GM18861 (cell line): ENCODE measurements around the gene CTSF.
"Not testable (repeated sequence)": the region's sequence is repeated elsewhere in the genome, so short reads cannot be mapped to it uniquely, and the experiment has no call there.

Experiments used
- ATAC-seq: cut with Tn5 transposase; IDR thresholded peaks from one replicate; pipeline ENCODE4 v1.9.1; 2021; ENCODE audit not compliant: unreplicated experiment

CTSF gene

DNA sequence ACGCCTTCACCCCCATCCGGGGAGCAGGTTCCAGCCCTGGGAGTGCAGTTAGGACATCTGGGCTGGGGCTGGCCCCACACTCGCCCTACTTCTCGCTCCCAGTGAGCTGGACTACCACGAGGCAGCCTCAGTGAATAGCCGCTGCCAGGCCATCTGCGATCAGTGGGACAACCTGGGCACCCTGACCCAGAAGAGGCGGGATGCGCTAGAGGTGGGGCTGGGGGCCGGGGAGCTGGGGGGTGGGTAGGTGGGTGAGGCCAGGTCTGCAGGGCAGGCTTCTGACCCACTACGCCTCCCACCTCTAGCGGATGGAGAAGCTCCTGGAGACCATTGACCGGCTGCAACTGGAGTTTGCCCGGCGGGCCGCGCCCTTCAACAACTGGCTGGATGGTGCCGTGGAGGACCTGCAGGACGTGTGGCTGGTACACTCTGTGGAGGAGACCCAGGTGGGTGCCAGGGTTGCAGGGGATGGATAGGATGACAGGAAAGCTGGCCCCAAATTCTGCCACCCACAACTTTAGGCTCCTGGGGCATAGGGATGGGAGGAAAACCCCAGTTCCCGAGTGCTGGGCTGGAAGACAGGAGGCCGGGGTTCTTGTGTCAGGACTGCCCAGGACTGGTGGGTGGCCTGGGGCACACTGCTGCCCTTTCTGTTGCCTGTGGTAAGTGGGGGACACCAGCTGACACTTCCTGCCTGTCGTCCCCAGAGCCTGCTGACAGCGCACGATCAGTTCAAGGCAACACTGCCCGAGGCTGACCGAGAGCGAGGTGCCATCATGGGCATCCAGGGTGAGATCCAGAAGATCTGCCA is 8.3 kb downstream of the CTSF start:
- no peak for ATAC-seq

DNA sequence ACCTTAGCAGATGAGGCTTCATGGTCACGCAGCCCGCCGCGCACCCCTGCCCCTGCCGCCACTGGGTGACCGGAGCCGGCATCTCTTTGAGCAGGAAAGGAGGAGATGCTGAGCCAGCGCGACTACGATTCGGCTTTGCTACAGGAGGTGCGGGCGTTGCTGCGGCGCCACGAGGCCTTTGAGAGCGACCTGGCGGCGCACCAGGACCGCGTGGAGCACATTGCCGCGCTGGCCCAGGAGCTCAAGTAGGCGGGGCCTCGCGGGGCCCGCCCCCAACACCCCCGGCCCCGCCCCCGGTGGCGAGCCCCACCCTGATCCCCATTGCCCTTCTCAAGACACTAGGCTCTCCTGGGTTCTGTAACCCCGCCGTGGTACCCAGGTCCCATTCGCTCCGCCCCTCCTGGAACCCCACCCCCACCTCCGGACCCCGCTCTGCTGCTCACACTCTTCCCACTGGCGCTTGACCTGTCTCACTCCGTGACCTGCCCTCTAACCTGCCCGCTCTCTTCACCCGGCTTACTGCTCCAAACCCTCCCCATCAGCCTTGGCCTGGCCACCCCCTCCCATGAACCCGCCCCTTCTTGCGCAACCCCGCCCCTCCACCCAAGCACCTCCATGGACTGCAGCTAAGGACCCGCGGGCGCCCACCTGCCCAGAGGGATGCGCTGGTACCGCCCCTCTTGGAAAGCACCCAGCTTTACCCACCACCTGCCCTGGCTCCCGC is 9.1 kb downstream of the CTSF start:
- ATAC-seq: no peak

DNA sequence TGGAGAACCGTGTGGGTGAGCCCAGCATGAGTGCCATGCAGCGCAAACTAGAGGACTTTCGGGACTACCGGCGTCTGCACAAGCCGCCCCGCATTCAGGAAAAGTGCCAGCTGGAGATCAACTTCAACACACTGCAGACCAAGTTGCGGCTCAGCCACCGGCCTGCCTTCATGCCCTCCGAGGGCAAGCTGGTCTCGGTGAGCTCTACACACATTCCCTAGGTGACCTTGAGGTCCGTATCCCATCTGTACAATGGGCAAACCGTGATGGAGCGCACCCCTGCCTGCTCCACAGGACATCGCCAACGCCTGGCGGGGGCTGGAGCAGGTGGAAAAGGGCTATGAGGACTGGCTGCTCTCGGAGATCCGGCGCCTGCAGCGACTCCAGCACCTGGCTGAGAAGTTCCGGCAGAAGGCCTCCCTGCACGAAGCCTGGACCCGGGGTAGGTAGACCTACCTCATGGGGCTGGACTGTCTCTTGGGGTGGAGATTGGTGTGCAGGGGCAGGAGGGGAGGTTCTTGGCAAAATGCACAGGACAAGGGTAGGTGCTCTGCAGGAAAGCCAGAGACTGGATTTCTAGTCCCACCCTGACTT is 10.6 kb downstream of the CTSF start:
- no peak for ATAC-seq

- no peak for ATAC-seq
Observed at GRCh38 chr11:66556086-66556485, 12.3 kb downstream of the CTSF start.

DNA sequence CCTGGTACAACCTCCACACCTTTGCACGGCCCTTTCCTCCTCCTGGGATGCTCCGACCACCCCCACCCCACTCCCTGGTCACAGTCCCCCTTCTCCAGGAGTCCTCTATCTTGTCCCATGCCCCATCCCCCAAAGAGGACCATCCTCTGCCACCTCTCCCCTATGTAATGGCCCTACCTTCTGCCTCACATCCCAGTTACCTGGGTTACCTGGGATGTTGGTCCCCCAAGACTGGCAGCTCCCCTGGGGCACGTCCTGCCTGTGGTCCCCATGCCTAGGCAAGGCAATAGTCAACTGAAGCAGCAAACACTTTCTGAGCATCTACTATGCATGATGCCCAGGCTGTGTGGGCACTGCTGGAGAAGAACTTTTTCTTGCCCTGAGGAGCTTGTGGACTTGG is 13.0 kb downstream of the CTSF start:
- ATAC-seq: no peak

DNA sequence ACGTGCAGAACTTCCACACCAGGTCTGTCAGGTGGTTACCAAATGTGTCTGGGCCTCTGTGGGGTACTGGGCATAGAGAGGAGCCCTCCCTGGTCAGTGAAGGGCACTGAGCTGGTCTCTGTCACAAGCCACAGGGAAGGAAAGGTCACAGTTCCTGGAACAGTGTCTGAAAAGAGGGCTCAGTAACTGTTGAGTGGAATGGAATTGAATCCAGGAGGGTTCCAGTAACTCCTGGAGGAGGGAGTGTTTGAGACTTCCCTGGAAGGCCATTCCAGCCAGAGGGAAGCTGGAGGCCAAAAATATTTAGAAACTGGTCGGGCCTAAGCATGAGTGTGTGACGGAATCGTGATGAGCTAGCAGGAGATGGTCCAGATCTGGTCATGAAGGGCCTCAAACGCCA is 13.8 kb downstream of the CTSF start:
- no peak for ATAC-seq

DNA sequence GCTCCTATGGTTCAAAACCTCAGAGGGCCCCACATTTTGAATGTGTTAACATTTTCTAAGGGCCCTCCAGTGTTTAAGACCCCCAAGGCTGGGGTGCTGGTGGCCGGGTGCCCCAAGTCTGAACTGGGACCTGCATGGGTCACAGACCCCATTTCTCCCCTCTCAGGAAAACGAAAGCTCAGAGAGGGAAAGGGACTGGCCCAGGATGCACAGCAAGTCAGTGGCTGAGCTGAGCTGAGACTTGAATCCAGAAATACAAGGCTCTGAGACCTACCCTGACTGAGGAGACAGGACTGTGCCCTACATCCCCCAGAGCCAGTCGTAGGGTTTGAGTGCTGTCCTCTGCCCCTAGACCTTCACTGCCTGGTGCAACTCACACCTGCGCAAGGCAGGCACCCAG is 17.5 kb downstream of the CTSF start:
- no peak for ATAC-seq

DNA sequence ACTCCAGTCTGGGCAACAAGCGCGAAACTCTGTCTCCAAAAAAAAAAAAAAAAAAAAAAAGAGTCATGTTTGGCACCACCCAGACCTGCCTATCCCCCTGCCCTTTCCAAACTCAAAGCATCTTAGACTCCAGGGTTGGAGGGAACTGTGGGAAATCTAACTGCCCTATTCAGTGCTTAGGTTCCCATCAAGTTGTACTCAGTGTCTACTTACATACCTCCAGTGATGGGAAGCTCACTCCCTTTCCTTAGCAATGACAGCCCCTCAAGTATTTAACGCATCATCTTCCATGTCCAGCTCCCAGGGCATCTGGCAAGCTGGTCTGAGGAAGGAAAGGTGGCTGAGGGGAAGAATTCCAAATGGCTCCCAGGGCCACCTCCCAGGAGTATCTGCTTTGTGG is 18.7 kb downstream of the CTSF start:
- ATAC-seq: no peak

GRCh38 chr11:66548774-66549630 is 19.4 kb downstream of the CTSF start:
- ATAC-seq: no peak

DNA sequence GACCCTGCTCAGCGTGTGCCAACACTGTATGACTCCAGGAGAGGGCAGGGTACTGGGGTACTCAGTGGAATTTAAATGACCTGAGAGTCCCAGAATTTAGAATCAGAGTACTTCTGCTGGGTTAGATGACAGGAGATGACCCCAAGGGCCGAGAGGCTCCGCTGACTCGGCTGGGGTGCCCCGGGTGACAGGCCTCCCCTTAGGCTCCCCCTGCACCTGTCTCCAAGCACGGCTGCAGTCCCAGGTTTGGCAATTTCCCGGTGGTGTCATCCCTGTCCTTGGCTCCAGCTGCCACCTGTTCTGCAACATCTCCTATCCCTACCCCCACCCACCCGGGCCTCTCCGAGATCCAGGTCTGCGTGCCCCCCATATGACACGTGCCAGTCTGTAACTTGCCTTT is 20.4 kb downstream of the CTSF start:
- ATAC-seq: no peak

DNA sequence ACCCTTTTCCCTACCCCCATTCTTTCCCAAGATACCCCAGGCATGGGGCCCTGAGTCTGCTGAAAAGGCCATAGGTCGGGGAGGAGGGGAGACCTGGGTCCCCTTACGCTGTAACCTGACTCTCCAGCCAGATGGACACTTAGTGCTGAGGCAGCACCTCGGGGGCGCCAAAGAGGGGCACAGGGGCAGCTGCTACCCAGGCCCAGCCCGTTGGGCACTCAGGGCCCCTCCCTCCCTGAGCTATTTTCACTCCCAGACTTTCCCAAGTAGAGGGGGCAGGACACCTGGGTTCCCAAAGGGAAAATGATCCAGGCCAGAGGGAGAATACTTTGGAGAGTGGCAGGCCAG is 20.8 kb downstream of the CTSF start:
- no peak for ATAC-seq

GRCh38 chr11:66546966-66547661 is 21.3 kb downstream of the CTSF start:
- ATAC-seq: no peak

DNA sequence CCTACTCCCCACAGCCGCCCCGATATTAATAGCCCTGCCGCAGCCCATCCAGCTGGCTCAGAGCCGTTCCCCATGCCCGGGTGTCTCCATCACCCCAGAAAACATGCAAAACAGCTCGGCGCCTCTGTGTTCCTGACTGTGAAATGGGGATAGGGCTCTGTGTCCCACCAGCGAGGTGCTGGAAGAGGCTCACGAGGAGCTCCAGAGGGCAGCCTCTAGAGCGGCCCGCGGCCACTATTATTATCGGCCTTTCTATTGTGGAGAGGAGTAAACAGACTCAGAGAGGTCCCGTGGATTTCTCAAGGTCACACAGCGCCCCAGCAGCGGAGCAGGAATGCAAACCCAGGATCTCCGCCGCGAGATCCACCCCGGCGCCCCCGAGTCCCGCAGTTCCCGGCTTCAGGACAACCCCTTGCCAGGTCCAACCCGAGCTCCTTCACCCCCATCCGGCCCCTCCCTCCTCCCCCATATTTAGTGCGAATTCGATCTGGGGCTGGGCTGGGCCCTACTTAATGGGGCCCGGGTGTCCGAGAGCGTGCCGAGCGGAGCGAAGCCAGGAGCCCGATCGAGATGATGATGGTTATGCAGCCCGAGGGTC is 21.9 kb downstream of the CTSF start, which contains the start of gene ACTN3:
Gene ACTN3 (plus strand): TSS at position 536 of the 598 bp plus-strand sequence. CDS start 35 bp downstream, at position 571.
- no peak for ATAC-seq

DNA sequence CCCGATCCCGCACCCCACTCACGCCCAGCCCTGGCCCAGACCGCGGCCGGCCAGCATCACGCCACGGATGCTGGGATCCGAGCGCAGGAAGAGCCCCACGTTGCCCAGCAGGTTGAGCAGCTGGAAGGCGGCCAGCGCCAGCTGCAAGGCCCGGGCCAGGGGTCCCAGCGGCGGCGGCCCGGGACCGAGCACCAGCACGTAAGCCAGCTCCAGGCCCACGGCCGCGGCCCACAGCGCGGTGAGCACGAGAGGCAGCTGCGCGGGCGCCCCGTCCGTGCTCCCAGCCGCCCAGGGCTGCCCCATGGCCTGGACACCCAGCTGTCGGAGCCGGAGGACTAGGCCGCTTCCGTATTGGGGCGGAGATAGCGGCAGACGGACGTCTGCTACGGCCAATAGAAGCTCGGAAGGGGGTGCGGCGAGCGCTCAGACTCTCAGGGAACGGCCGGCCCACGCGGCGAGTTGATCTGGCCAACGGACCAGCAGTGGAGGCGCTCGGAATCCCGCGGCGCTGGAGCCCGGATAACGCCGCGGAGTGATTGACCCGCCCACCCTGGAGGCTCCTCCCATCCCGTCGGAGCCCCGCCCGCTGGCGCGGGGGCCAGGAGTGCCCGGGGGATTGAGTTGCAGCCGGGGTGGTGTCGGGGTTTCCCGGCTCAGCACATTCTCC is 22.6 kb downstream of the CTSF start, which contains the start of gene ZDHHC24:
Gene ZDHHC24 (minus strand): TSS at position 348 of the 667 bp plus-strand sequence. CDS start 45 bp downstream, at position 303.
- ATAC-seq: peak; percentile 76

- ATAC-seq: not testable (repeated sequence)
Observed at GRCh38 chr11:66544952-66545351, 23.5 kb downstream of the CTSF start.

DNA sequence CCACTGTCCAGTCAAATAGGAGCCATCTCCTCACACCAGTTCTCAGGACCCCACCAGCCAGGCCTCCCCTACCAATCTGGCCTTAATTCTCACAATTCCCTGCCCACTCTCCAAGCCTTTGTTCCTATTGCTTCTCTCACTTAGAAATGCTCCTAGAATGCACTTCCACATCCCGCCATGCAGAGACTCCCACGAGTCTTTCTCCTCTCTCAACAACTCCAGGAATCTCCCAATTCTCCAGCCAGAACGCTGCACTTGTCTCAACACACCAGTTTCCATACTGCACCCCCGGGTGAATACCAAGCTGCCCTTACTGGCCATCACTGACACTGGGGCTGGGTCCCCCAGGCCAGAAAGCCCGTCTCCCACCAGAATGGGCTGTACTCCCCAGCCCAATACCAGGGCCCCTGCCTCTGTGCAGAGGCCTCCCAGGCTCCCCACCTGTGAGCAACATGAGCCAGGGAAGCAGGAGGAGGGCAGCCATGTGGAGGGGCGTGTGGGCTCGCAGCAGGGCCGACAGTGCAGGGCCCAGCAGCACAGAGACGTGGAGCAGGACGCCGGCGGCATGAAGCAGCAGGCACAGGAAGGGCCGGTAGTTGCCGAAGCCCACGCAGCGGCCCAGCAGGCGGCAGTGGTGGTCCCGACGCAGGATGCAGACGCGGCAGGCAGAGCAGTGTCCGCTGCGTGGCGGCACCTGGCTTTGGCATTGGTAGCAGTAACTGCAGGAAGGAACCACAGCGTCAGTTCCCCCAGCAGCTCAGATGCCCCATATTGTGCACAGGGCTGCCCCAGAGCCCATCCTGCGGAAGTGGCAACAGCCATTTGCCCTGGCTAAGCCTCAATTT is 24.9 kb downstream of the CTSF start:
- no peak for ATAC-seq

DNA sequence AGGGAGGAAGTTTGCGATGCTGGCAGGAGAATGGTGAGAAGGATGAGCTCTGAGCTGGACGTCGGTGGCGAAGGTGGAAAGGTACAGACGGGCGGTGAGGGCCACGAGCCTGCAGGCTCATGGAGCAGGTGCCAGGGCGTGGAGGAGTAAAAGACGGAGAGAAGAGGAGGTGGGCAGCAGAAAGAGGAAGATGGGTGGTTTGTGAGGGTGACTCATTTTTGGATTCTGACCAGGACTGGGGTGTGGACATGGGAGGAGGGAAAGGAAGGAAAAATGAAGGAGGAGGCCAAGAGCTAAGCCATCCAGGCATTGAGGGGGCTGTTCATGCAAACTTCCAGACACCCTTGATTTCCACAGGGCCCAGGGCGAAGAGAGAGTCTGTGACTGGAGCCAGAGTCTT is 26.0 kb downstream of the CTSF start:
- ATAC-seq: no peak

- no peak for ATAC-seq
Observed at GRCh38 chr11:66541892-66542291, 26.5 kb downstream of the CTSF start.

GRCh38 chr11:66540598-66540997 is 27.8 kb downstream of the CTSF start:
- ATAC-seq: not testable (repeated sequence)
